OCI-LY1 (cell line): ENCODE results near the gene BUD23.

Experiments
- H2AFZ ChIP-seq: fragments of 200-600 bp; sonication (generic), shearing (Covaris generic); 2 replicates; pipeline ENCODE4 v1.6.0; 2014; ENCODE audit warnings: antibody characterized with exemption, mild to moderate bottlenecking, low read length
- H3F3A ChIP-seq: fragments of 200-600 bp; sonication (generic), shearing (Covaris generic); 2 replicates; pipeline ENCODE4 v1.6.0; 2014; ENCODE audit warnings: mild to moderate bottlenecking, antibody characterized with exemption, low read length, moderate library complexity; ENCODE audit not compliant: insufficient read depth
- H3K27ac ChIP-seq: fragments of 200-600 bp; sonication (generic); 2 replicates; pipeline ENCODE4 v1.5.1; 2014; ENCODE audit warnings: low read length, mixed run types, mild to moderate bottlenecking, low read depth; ENCODE audit not compliant: poor library complexity, severe bottlenecking
- H3K27me3 ChIP-seq: fragments of 200-600 bp; sonication (generic); 2 replicates; pipeline ENCODE4 v1.6.0; 2014; ENCODE audit warnings: antibody characterized with exemption, mild to moderate bottlenecking, low read length, moderate library complexity; ENCODE audit not compliant: insufficient read depth
- H3K36me3 ChIP-seq: fragments of 200-600 bp; sonication (generic); 2 replicates; pipeline ENCODE4 v1.6.1; 2014; ENCODE audit warnings: mild to moderate bottlenecking, antibody characterized with exemption, low read length, moderate library complexity, mixed read lengths; ENCODE audit not compliant: insufficient read depth
- H3K4me1 ChIP-seq: fragments of 200-600 bp; sonication (generic); 2 replicates; pipeline ENCODE4 v1.5.1; 2014; ENCODE audit warnings: mild to moderate bottlenecking, low read length, moderate library complexity; ENCODE audit not compliant: insufficient read depth, severe bottlenecking
- H3K4me2 ChIP-seq: fragments of 200-600 bp; sonication (generic), shearing (Covaris generic); 2 replicates; pipeline ENCODE4 v1.6.1; 2014; ENCODE audit warnings: low read length
- H3K4me3 ChIP-seq: fragments of 200-600 bp; sonication (generic); 2 replicates; pipeline ENCODE4 v1.5.1; 2014; ENCODE audit warnings: low read length, low read depth, mild to moderate bottlenecking, mixed read lengths; ENCODE audit not compliant: poor library complexity, severe bottlenecking
- H3K79me2 ChIP-seq: fragments of 200-600 bp; shearing (Covaris generic); 2 replicates; pipeline ENCODE4 v1.6.1; 2016; ENCODE audit warnings: mixed run types, low read length, mixed read lengths; ENCODE audit not compliant: insufficient read depth
- H3K9ac ChIP-seq: fragments of 200-600 bp; sonication (generic), shearing (Covaris generic); 2 replicates; pipeline ENCODE4 v1.6.1; 2014; ENCODE audit warnings: mild to moderate bottlenecking, low read length, mixed read lengths
- H3K9me2 ChIP-seq: fragments of 200-600 bp; sonication (generic), shearing (Covaris generic); 2 replicates; pipeline ENCODE4 v1.6.1; 2014; ENCODE audit warnings: low read depth, mild to moderate bottlenecking, low read length, mixed read lengths
- H3K9me3 ChIP-seq: fragments of 200-600 bp; shearing (Covaris generic); 2 replicates; pipeline ENCODE4 v1.6.1; 2014; ENCODE audit warnings: low read length, mixed read lengths
- H4K20me1 ChIP-seq: fragments of 200-600 bp; sonication (generic), shearing (Covaris generic); 2 replicates; pipeline ENCODE4 v1.6.0; 2016; ENCODE audit warnings: mild to moderate bottlenecking, low read length; ENCODE audit not compliant: insufficient read depth
- EZH2 ChIP-seq: fragments of 200-600 bp; sonication (generic), shearing (Covaris generic); IDR thresholded peaks from 2 replicates; pipeline ENCODE4 v1.8.0; 2017; ENCODE audit warnings: borderline replicate concordance, mixed run types, mild to moderate bottlenecking, antibody characterized with exemption, low read length, moderate library complexity, mixed read lengths
- TF ChIP-seq, protein P1 (sequence below): fragments of 200-600 bp; sonication (generic), shearing (Covaris generic); IDR thresholded peaks from 2 replicates; pipeline ENCODE4 v1.5.1; 2017; ENCODE audit warnings: mild to moderate bottlenecking, antibody characterized with exemption, low read length, moderate library complexity, mixed read lengths

The BUD23 gene

DNA sequence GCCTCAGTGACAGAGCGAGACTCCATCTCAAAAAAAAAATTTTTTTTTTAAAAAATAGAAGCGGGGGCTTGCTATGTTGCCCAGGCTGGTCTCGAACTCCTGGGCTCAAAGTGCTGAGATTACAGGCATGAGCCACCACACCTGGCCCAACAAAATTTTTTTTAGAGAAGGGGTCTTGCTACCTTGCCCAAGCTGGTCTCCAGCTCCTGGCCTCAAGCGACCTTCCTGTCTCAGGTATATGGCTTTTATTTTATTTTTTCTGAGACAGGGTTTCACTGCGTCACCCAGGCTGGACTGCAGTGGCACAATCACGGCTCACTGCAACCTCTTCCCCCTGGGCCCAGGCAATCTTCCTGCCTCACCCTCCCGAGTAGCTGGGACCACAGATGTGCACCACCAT, 56.8 kb downstream of the BUD23 start:
- H3K9ac ChIP-seq, result no peak overlapping the region
- no peak overlapping the region for H2AFZ ChIP-seq
- no peaks in the 10 kb centered on the region for H3K79me2 ChIP-seq
- H3F3A ChIP-seq, result no peaks in the 10 kb centered on the region
- peaks cover 16% of the 10 kb centered on the region for H3K36me3 ChIP-seq
- no peak overlapping the region for H3K4me3 ChIP-seq
- no peak overlapping the region for H3K27ac ChIP-seq
- no peaks in the 10 kb centered on the region for H3K27me3 ChIP-seq
- no peak for TF ChIP-seq EZH2
- TF ChIP-seq, protein P1, sequence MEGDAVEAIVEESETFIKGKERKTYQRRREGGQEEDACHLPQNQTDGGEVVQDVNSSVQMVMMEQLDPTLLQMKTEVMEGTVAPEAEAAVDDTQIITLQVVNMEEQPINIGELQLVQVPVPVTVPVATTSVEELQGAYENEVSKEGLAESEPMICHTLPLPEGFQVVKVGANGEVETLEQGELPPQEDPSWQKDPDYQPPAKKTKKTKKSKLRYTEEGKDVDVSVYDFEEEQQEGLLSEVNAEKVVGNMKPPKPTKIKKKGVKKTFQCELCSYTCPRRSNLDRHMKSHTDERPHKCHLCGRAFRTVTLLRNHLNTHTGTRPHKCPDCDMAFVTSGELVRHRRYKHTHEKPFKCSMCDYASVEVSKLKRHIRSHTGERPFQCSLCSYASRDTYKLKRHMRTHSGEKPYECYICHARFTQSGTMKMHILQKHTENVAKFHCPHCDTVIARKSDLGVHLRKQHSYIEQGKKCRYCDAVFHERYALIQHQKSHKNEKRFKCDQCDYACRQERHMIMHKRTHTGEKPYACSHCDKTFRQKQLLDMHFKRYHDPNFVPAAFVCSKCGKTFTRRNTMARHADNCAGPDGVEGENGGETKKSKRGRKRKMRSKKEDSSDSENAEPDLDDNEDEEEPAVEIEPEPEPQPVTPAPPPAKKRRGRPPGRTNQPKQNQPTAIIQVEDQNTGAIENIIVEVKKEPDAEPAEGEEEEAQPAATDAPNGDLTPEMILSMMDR, result no peak
- peaks cover 22% of the 10 kb centered on the region for H3K4me1 ChIP-seq
- no peaks in the 10 kb centered on the region for H3K9me3 ChIP-seq
- H4K20me1 ChIP-seq, result no peaks in the 10 kb centered on the region
- H3K4me2 ChIP-seq, result no peak overlapping the region
- H3K9me2 ChIP-seq, result no peaks in the 10 kb centered on the region

DNA sequence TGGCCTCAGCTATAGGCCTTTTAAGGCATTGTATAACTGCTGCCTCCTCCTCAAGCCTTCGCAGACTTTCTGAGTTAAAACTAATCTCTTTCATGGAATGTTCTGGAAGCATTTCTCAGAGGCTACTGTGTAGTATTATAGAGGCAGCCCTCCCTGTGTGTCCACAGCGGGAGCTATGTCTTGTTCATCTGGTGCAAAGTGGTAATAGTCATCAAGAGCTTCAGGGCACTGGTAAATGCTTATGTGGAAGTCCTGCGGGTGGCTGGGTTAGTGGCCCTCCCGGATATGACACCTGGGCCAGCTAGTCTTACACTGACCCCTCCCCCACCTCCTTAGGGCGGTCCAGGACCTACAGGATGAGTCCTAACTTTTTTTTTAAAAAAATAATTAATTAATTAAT, 57.4 kb downstream of the BUD23 start:
- Histone ChIP-seq H3K4me2 (no peak overlapping the region), H3K9me3 (no peaks in the 10 kb centered on the region), H3K4me1 (peaks cover 22% of the 10 kb centered on the region), H2AFZ (no peak overlapping the region), H3K36me3 (peaks cover 16% of the 10 kb centered on the region), H3K27ac (no peak overlapping the region), H3F3A (no peaks in the 10 kb centered on the region), H3K9ac (no peak overlapping the region), H4K20me1 (no peaks in the 10 kb centered on the region), H3K79me2 (no peaks in the 10 kb centered on the region), H3K27me3 (no peaks in the 10 kb centered on the region), H3K4me3 (no peak overlapping the region), H3K9me2 (no peaks in the 10 kb centered on the region)
- TF ChIP-seq EZH2, result no peak
- TF ChIP-seq, protein P1, result no peak

DNA sequence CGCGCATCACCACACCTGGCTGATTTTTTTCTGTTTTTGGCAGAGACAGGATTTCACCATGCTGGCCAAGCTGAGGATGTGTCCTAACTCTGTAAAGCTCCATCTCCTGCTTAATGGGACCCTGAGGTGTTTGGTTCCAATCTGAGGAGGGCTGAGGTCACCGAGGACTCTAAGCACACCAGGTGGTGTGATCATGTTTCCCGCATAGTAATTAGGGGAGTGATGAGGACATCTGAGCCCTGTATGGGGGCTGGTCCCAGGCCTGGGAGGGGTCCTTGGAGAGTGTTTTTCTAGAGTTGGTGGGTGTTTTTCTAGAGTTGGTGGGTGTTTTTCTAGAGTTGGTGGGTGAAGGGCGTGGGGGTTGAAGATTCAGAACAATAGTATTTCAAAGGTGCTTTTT, 58.2 kb downstream of the BUD23 start:
- TF ChIP-seq EZH2, result no peak
- TF ChIP-seq, protein P1, result no peak
- Histone ChIP-seq H3K27ac (no peak overlapping the region), H3K4me3 (no peak overlapping the region), H3F3A (no peaks in the 10 kb centered on the region), H3K36me3 (peaks cover 12% of the 10 kb centered on the region), H2AFZ (no peak overlapping the region), H3K4me2 (no peak overlapping the region), H3K9me3 (no peaks in the 10 kb centered on the region), H3K79me2 (no peaks in the 10 kb centered on the region), H3K9ac (no peak overlapping the region), H3K9me2 (no peaks in the 10 kb centered on the region), H4K20me1 (no peaks in the 10 kb centered on the region), H3K27me3 (no peaks in the 10 kb centered on the region), H3K4me1 (peaks cover 22% of the 10 kb centered on the region)
